PC-9 (cell line): ENCODE measurements around the gene NT5C2.

ENCODE experiments used
- EZH2 ChIP-seq: fragments of 200-600 bp; sonication (generic); IDR thresholded peaks from 2 replicates; pipeline ENCODE4 v1.8.0; 2017; ENCODE audit warnings: antibody characterized with exemption, low read depth
- TF ChIP-seq, protein P1 (sequence below): fragments of 200-600 bp; sonication (generic); conservative IDR thresholded peaks from 2 replicates; pipeline ENCODE4 v1.6.1; 2017; ENCODE audit warnings: mixed run types, antibody characterized with exemption, mild to moderate bottlenecking, moderate library complexity

- TF ChIP-seq, protein P1, sequence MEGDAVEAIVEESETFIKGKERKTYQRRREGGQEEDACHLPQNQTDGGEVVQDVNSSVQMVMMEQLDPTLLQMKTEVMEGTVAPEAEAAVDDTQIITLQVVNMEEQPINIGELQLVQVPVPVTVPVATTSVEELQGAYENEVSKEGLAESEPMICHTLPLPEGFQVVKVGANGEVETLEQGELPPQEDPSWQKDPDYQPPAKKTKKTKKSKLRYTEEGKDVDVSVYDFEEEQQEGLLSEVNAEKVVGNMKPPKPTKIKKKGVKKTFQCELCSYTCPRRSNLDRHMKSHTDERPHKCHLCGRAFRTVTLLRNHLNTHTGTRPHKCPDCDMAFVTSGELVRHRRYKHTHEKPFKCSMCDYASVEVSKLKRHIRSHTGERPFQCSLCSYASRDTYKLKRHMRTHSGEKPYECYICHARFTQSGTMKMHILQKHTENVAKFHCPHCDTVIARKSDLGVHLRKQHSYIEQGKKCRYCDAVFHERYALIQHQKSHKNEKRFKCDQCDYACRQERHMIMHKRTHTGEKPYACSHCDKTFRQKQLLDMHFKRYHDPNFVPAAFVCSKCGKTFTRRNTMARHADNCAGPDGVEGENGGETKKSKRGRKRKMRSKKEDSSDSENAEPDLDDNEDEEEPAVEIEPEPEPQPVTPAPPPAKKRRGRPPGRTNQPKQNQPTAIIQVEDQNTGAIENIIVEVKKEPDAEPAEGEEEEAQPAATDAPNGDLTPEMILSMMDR: no peak
- no peak for TF ChIP-seq EZH2
Observed at GRCh38 chr10:103086799-103087198, 106.3 kb downstream of the NT5C2 start.
